HCT116 (cell line): ENCODE results near the gene FGGY. TPM values are rescaled to one million over a fixed set of nuclear protein-coding genes. Genes with fewer than 3 reads are reported as not detected.

Experiments
- ATAC-seq: fragments of 200-7000 bp; cut with Tn5 transposase; 2 replicates; pipeline ENCODE4 v1.9.1; 2020; ENCODE audit warnings: mild to moderate bottlenecking, moderate library complexity
- BruUV-seq: library from RNA; stranded (reverse); fragments of 400-500 nt; replicated peaks from 2 replicates; lab custom pipeline; 2021; lab: Mats Ljungman, UMichigan
- CTCF ChIA-PET: fragments of 300-600 bp; sonication (Branson Sonifier 250); formaldehyde crosslinking; loops from one replicate; lab custom pipeline; 2021; ENCODE audit warnings: antibody characterized with exemption; lab: Charles Lee
- POLR2A ChIA-PET: fragments of 300-600, 350-600 bp; sonication (Branson Sonifier 250); formaldehyde crosslinking; loops from one replicate; lab custom pipeline; 2021; ENCODE audit warnings: antibody characterized with exemption; lab: Charles Lee
- RAD21 ChIA-PET, 2 experiments: fragments of 300-600 bp; sonication (Branson Sonifier 250); formaldehyde crosslinking; loops; one replicate each; lab custom pipeline; 2023; ENCODE audit warnings: low total read pairs in 2 of 2; ENCODE audit not compliant: uncharacterized antibody in 2 of 2, unreplicated experiment in 2 of 2, low non-redundant PET in 1 of 2; lab: Charles Lee
- DNase-seq: peaks from one replicate; pipeline ENCODE4 v3.0.0-alpha.2; 2010; ENCODE audit warnings: low read depth, low spot score
- H2AFZ ChIP-seq: fragments of 200-600 bp; shearing (Covaris generic), sonication (generic); 2 replicates; pipeline ENCODE4 v1.6.1; 2017; ENCODE audit warnings: low read depth, mixed run types, mixed read lengths, antibody characterized with exemption, low read length; ENCODE audit not compliant: poor library complexity, severe bottlenecking
- H3K27ac ChIP-seq: 2 replicates; pipeline ENCODE4 v1.5.1; 2012; ENCODE audit warnings: low read depth, low read length
- H3K27me3 ChIP-seq: fragments of 200-600 bp; sonication (generic); 2 replicates; pipeline ENCODE4 v1.6.1; 2016; ENCODE audit warnings: mixed run types, low read length, mixed read lengths; ENCODE audit not compliant: insufficient read depth
- H3K36me3 ChIP-seq, 2 experiments: fragments of 200-500 bp in 1 of 2; fragments of 200-600 bp in 1 of 2; sonication (Bioruptor generic) in 1 of 2; sonication (generic) in 1 of 2; 2 replicates each; pipeline versions ENCODE4 v1.5.1 to v1.6.1; 2014 to 2016; ENCODE audit warnings: low read length in 2 of 2, inconsistent platforms in 1 of 2, mixed read lengths in 1 of 2, mixed run types in 1 of 2; ENCODE audit not compliant: insufficient read depth in 2 of 2, control insufficient read depth in 1 of 2
- H3K4me1 ChIP-seq, 2 experiments: fragments of 200-600 bp in 1 of 2; sonication (generic) in 1 of 2; 2 replicates each; pipeline versions ENCODE4 v1.5.1 to v1.6.1; 2012 to 2017; ENCODE audit warnings: low read length in 2 of 2, inconsistent platforms in 1 of 2, mild to moderate bottlenecking in 1 of 2, mixed read lengths in 1 of 2, mixed run types in 1 of 2, moderate library complexity in 1 of 2; ENCODE audit not compliant: insufficient read depth in 2 of 2, control insufficient read depth in 1 of 2
- H3K4me2 ChIP-seq: fragments of 200-600 bp; sonication (generic); 2 replicates; pipeline ENCODE4 v1.6.1; 2017; ENCODE audit warnings: mixed run types, low read length, mixed read lengths
- H3K4me3 ChIP-seq, 2 experiments: fragments of 200-600 bp in 1 of 2; sonication (generic) in 1 of 2; replicated peaks in 1 of 2; 2 replicates each; pipeline ENCODE4 v1.5.1; 2011 to 2016; ENCODE audit warnings: low read length in 2 of 2, control low read depth in 1 of 2, low read depth in 1 of 2, mild to moderate bottlenecking in 1 of 2, mixed read lengths in 1 of 2, mixed run types in 1 of 2
- H3K79me2 ChIP-seq: fragments of 200-600 bp; sonication (generic); 2 replicates; pipeline ENCODE4 v1.6.1; 2017; ENCODE audit warnings: mild to moderate bottlenecking, mixed run types, low read length, moderate library complexity, mixed read lengths; ENCODE audit not compliant: insufficient read depth
- H3K9ac ChIP-seq: fragments of 200-600 bp; sonication (generic); 2 replicates; pipeline ENCODE4 v1.6.1; 2016; ENCODE audit warnings: low read length, mixed read lengths
- H3K9me2 ChIP-seq: fragments of 200-600 bp; sonication (generic), shearing (Covaris generic); 2 replicates; pipeline ENCODE4 v1.6.1; 2017; ENCODE audit warnings: mixed run types, mild to moderate bottlenecking, moderate library complexity; ENCODE audit not compliant: insufficient read depth
- H3K9me3 ChIP-seq, 2 experiments: fragments of 200-500 bp in 1 of 2; fragments of 200-600 bp in 1 of 2; sonication (Bioruptor generic) in 1 of 2; sonication (generic) in 1 of 2; 2 replicates each; pipeline ENCODE4 v1.6.1; 2014 to 2017; ENCODE audit warnings: low read length in 2 of 2, mixed read lengths in 2 of 2, inconsistent platforms in 1 of 2, low read depth in 1 of 2, mild to moderate bottlenecking in 1 of 2, mixed run types in 1 of 2, moderate library complexity in 1 of 2; ENCODE audit not compliant: control insufficient read depth in 1 of 2, insufficient read depth in 1 of 2
- H4K20me1 ChIP-seq: fragments of 200-600 bp; sonication (generic), shearing (Covaris generic); 2 replicates; pipeline ENCODE4 v1.6.1; 2017; ENCODE audit warnings: mixed run types, mild to moderate bottlenecking, moderate library complexity; ENCODE audit not compliant: insufficient read depth
- EGR1 ChIP-seq: IDR thresholded peaks from 2 replicates; pipeline ENCODE4 v1.6.1; 2012; ENCODE audit warnings: low read depth
- FOSL1 ChIP-seq: IDR thresholded peaks from 2 replicates; pipeline ENCODE4 v1.6.1; 2012; ENCODE audit warnings: low read depth
- JUND ChIP-seq: IDR thresholded peaks from 2 replicates; pipeline ENCODE4 v1.6.1; 2012
- POLR2A ChIP-seq: IDR thresholded peaks from 2 replicates; pipeline ENCODE4 v1.7.0; 2011; ENCODE audit warnings: borderline replicate concordance; ENCODE audit not compliant: insufficient read depth, insufficient read length; ENCODE audit errors: extremely low read depth
- POLR2AphosphoS5 ChIP-seq: IDR thresholded peaks from 2 replicates; pipeline ENCODE4 v1.6.1; 2011; ENCODE audit warnings: mild to moderate bottlenecking, low read depth, low read length, moderate library complexity
- RAD21 ChIP-seq: IDR thresholded peaks from 2 replicates; pipeline ENCODE4 v1.6.1; 2012; ENCODE audit warnings: low read depth, mild to moderate bottlenecking
- SIN3A ChIP-seq: IDR thresholded peaks from 2 replicates; pipeline ENCODE4 v1.6.1; 2012; ENCODE audit warnings: low read depth
- SP1 ChIP-seq: IDR thresholded peaks from 2 replicates; pipeline ENCODE4 v1.6.1; 2012; ENCODE audit warnings: low read depth
- SRF ChIP-seq: IDR thresholded peaks from 2 replicates; pipeline ENCODE4 v1.6.1; 2012; ENCODE audit warnings: low read depth
- YY1 ChIP-seq: IDR thresholded peaks from 2 replicates; pipeline ENCODE4 v1.6.1; 2011; ENCODE audit warnings: low read length, low read depth, moderate library complexity, mild to moderate bottlenecking; ENCODE audit not compliant: insufficient replicate concordance; ENCODE audit errors: extremely low read depth
- ZFX ChIP-seq: fragments of 450-650 bp; IDR thresholded peaks from 2 replicates; pipeline ENCODE4 v1.6.1; 2017
- ZNF274 ChIP-seq: fragments of 200-500 bp; sonication (Bioruptor generic); IDR thresholded peaks from 2 replicates; pipeline ENCODE4 v1.6.1; 2014; ENCODE audit warnings: mild to moderate bottlenecking, low read depth, low read length, inconsistent platforms
- intact Hi-C: fragments of 100-400 bp; cut with micrococcal nuclease; formaldehyde crosslinking; loops from 2 replicates; pipeline ENCODE4 v1.10.0; 2022
- total RNA-seq: library from RNA; stranded (reverse); gene quantifications from one replicate; pipeline ENCODE4 v1.2.1, GENCODE V29; 2021; ENCODE audit not compliant: unreplicated experiment
- TF ChIP-seq, protein P1 (sequence below): IDR thresholded peaks from 2 replicates; pipeline ENCODE4 v1.6.1; 2012
- TF ChIP-seq, protein P2 (sequence below), 3 experiments: fragments of 200-600 bp in 1 of 3; sonication (generic) in 1 of 3; IDR thresholded peaks in 2 of 3; conservative IDR thresholded peaks in 1 of 3; 2 replicates each; pipeline ENCODE4 v1.5.1; 2012 to 2017; ENCODE audit warnings: low read depth in 2 of 3, low read length in 2 of 3, antibody characterized with exemption in 1 of 3, borderline replicate concordance in 1 of 3, control low read depth in 1 of 3, mild to moderate bottlenecking in 1 of 3, mixed read lengths in 1 of 3, mixed run types in 1 of 3, moderate library complexity in 1 of 3; ENCODE audit not compliant: insufficient read depth in 1 of 3

FGGY gene
- total RNA-seq, 1 experiment from 2014 or later: 10.6 TPM

DNA sequence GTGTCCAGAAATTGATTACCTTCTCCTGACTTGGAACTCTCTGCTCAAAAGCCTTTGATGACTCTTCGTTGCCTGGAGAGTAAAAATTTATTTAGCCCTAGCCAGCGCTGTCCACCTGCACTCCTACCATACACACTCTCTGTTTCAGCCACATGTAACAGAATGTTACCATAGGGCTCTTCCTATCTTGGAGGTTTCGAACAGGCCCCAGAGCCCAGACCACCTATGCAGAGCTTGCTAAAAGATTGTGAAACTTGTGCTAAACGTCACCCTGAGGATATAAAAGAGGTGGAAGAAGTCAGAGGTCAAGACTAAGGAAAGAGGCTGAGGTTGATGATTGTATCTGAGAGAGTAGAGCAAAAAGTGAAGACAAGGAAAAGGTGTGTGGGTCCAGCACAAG is 280.9 kb downstream of the FGGY start:
- no TSS peak for BruUV-seq
- Histone ChIP-seq H3K9me2 (no peaks in the 10 kb centered on the region; the same call in 1 of the 2 replicates), H3K27me3 (no peaks in the 10 kb centered on the region), H3K4me1 (no peaks in the 10 kb centered on the region), H4K20me1 (no peaks in the 10 kb centered on the region), H3K79me2 (no peaks in the 10 kb centered on the region), H2AFZ (no peak overlapping the region), H3K27ac (no peak overlapping the region), H3K36me3 (no peaks in the 10 kb centered on the region), H3K9me3 (0 out of 4 replicates have a peak, but pooled peaks cover 0 to 4% of the 10 kb centered on the region in 2 experiments), H3K9ac (no peak overlapping the region), H3K4me2 (no peak overlapping the region), H3K4me3 (no peak overlapping the region)
- DNase-seq (no peak), ATAC-seq (no peak)
- intact Hi-C loops: no loop called here
- ChIA-PET CTCF (no interaction called here), RAD21 (no interaction called here), POLR2A (no interaction called here)
- TF ChIP-seq JUND (no peak), SRF (no peak), EGR1 (no peak), FOSL1 (no peak), YY1 (no peak), RAD21 (no peak), POLR2AphosphoS5 (no peak)
- TF ChIP-seq, protein P1, sequence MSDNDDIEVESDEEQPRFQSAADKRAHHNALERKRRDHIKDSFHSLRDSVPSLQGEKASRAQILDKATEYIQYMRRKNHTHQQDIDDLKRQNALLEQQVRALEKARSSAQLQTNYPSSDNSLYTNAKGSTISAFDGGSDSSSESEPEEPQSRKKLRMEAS: no peak

DNA sequence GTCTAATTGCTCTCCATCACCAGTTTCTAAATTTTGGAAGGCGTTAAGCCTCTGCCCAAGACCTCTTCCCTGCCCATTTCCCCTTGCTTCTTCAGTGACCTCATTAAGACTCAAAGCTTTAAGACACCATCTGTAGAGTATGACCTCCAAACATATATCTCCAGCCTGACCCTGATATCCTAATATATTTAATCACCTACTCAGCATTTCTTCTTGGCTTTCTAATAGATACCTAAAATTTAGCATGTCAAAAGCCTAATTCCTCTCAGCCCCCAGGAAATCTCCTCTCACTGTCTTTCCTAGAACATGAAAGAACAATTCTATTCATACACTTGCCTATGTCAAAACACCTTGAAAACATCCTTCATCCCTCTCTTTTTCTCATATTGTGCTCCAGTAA is 282.3 kb downstream of the FGGY start:
- H3K27me3 ChIP-seq: no peaks in the 10 kb centered on the region
- H3K27ac ChIP-seq: no peak overlapping the region
- H3K4me2 ChIP-seq: no peak overlapping the region
- ATAC-seq (no peak), DNase-seq (no peak)
- no peak overlapping the region for H2AFZ ChIP-seq
- H3K4me1 ChIP-seq: no peaks in the 10 kb centered on the region
- TF ChIP-seq SRF: no peak
- no peak for TF ChIP-seq SIN3A
- TF ChIP-seq, protein P2, sequence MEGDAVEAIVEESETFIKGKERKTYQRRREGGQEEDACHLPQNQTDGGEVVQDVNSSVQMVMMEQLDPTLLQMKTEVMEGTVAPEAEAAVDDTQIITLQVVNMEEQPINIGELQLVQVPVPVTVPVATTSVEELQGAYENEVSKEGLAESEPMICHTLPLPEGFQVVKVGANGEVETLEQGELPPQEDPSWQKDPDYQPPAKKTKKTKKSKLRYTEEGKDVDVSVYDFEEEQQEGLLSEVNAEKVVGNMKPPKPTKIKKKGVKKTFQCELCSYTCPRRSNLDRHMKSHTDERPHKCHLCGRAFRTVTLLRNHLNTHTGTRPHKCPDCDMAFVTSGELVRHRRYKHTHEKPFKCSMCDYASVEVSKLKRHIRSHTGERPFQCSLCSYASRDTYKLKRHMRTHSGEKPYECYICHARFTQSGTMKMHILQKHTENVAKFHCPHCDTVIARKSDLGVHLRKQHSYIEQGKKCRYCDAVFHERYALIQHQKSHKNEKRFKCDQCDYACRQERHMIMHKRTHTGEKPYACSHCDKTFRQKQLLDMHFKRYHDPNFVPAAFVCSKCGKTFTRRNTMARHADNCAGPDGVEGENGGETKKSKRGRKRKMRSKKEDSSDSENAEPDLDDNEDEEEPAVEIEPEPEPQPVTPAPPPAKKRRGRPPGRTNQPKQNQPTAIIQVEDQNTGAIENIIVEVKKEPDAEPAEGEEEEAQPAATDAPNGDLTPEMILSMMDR (IDR thresholded peaks at IDR 0.05 in 2 of 3, conservative IDR thresholded peaks at IDR 0.05 in 1 of 3; ENCODE audit: borderline replicate concordance in 1 of 3, insufficient read depth in 1 of 3, low read depth in 2 of 3, low read length in 2 of 3): no peak
- TF ChIP-seq SP1: no peak
- no peak for TF ChIP-seq JUND
- TF ChIP-seq YY1: no peak
- TF ChIP-seq ZNF274: no peak
- no peak for TF ChIP-seq ZFX
- no peak for TF ChIP-seq POLR2A
- no TSS peak for BruUV-seq
- H3K9me3 ChIP-seq: 0 out of 4 replicates have a peak, but pooled peaks cover 0 to under 1% of the 10 kb centered on the region in 2 experiments
- POLR2A ChIA-PET: no interaction called here
- H3K4me3 ChIP-seq: no peak overlapping the region
- intact Hi-C loops: no loop called here
- no peaks in the 10 kb centered on the region for H3K79me2 ChIP-seq
- no peaks in the 10 kb centered on the region for H4K20me1 ChIP-seq
- H3K36me3 ChIP-seq: no peaks in the 10 kb centered on the region
- no peaks in the 10 kb centered on the region; the same call in 1 of the 2 replicates for H3K9me2 ChIP-seq
- H3K9ac ChIP-seq: no peak overlapping the region
- CTCF ChIA-PET: no interaction called here
- RAD21 ChIA-PET: no interaction called here
